CD4-positive, CD25-positive, alpha-beta regulatory T cell (primary cell): ENCODE results near the gene ADCK2. TPM values are rescaled to one million over a fixed set of nuclear protein-coding genes. Genes with fewer than 3 reads are reported as not detected.
"Not testable (repeated sequence)": the region's sequence is repeated elsewhere in the genome, so short reads cannot be mapped to it uniquely, and the experiment has no call there.

ENCODE experiments used
- ATAC-seq, 2 donors: fragments of 150-1000 bp; cut with Tn5 transposase; one replicate each; pipeline ENCODE4 v1.10.0; 2021; ENCODE audit warnings: low read depth in 2 of 2, moderate number of reproducible peaks in 2 of 2, moderate library complexity in 1 of 2
- DNase-seq, 3 donors: peaks; one replicate each; pipeline versions ENCODE4 v3.0.0 to v3.0.0-alpha.2; 2012 to 2022; ENCODE audit warnings: mixed read lengths in 1 of 3
- H3K27ac ChIP-seq: one replicate; pipeline ENCODE4 v1.7.0; 2013; ENCODE audit warnings: mild to moderate bottlenecking, low read length; ENCODE audit not compliant: insufficient read depth, poor library complexity, severe bottlenecking
- H3K27me3 ChIP-seq: one replicate; pipeline ENCODE4 v1.7.0; 2013; ENCODE audit warnings: low read length; ENCODE audit not compliant: control insufficient read depth, insufficient read depth
- H3K36me3 ChIP-seq: one replicate; pipeline ENCODE4 v1.7.0; 2013; ENCODE audit warnings: mild to moderate bottlenecking, low read length, moderate library complexity; ENCODE audit not compliant: control insufficient read depth, insufficient read depth
- H3K4me1 ChIP-seq: 2 replicates; pipeline ENCODE4 v1.7.0; 2013; ENCODE audit warnings: mild to moderate bottlenecking, low read length; ENCODE audit not compliant: insufficient read depth, control insufficient read depth, poor library complexity, severe bottlenecking
- H3K4me3 ChIP-seq: one replicate; pipeline ENCODE4 v1.7.0; 2013; ENCODE audit warnings: low read depth, mild to moderate bottlenecking, low read length, moderate library complexity
- H3K9me3 ChIP-seq, 2 experiments: 1 replicate in 1 of 2; 2 replicates in 1 of 2; pipeline ENCODE4 v1.7.0; 2013; ENCODE audit warnings: low read length in 2 of 2, mild to moderate bottlenecking in 1 of 2, moderate library complexity in 1 of 2; ENCODE audit not compliant: control insufficient read depth in 2 of 2
- H3K27ac Mint-ChIP-seq, 3 donors: one replicate each; pipeline ENCODE4 v1.8.0; 2020 to 2022; ENCODE audit warnings: mild to moderate bottlenecking in 3 of 3, mixed read lengths in 3 of 3, moderate library complexity in 2 of 3
- H3K27me3 Mint-ChIP-seq: one replicate; pipeline ENCODE4 v1.8.0; 2022; ENCODE audit warnings: mild to moderate bottlenecking, mixed read lengths
- H3K36me3 Mint-ChIP-seq: one replicate; pipeline ENCODE4 v1.8.0; 2020; ENCODE audit warnings: mixed read lengths
- H3K4me1 Mint-ChIP-seq, 4 donors: one replicate each; pipeline ENCODE4 v1.8.0; 2020 to 2022; ENCODE audit warnings: mixed read lengths in 4 of 4, mild to moderate bottlenecking in 1 of 4
- H3K4me3 Mint-ChIP-seq, 4 donors: one replicate each; pipeline ENCODE4 v1.8.0; 2020 to 2022; ENCODE audit warnings: mild to moderate bottlenecking in 4 of 4, mixed read lengths in 4 of 4, moderate library complexity in 3 of 4
- H3K9me3 Mint-ChIP-seq, 7 donors: one replicate each; pipeline ENCODE4 v1.8.0; 2020 to 2022; ENCODE audit warnings: mixed read lengths in 7 of 7, mild to moderate bottlenecking in 3 of 7, moderate library complexity in 2 of 7
- polyA plus RNA-seq, 4 donors: library from polyadenylated mRNA; unstranded; fragments of 300-500 nt; fragmentation: Illumina TruSeq; gene quantifications; one replicate each; pipeline ENCODE4 v1.2.3, GENCODE V29; 2021
- total RNA-seq: library from RNA; stranded (reverse); gene quantifications from one replicate; pipeline ENCODE4 v1.2.3, GENCODE V29; 2022

The ADCK2 gene
- 14.3 TPM for total RNA-seq
- 10 to 100 TPM; 29.9 to 35.2 (median 32.1) TPM for polyA plus RNA-seq

GRCh38 chr7:140672382-140673062 is at the start of gene ADCK2:
TSS of gene ADCK2 (plus strand) at chr7:140672945. CDS start at chr7:140673331, 386 bp downstream.
- peak in 2 of 3 donors; percentile 54 to 61 for DNase-seq
- peak; percentile 60 to 69 for ATAC-seq
- Histone ChIP-seq H3K36me3 (no peaks in the 10 kb centered on the region), H3K27ac (peak within 1 kb of the TSS; percentile 74), H3K4me1 (peaks cover 22% of the 10 kb centered on the region), H3K4me3 (peak within 1 kb of the TSS; percentile 69), H3K9me3 (no peaks in the 10 kb centered on the region), H3K27me3 (no peaks in the 10 kb centered on the region)
- Mint-ChIP-seq H3K27ac (peak within 1 kb of the TSS; percentile 76 to 90 (median 86)), H3K27me3 (peaks cover 16% of the 10 kb centered on the region), H3K36me3 (peaks cover 3% of the 10 kb centered on the region), H3K9me3 (no peaks in the 10 kb centered on the region), H3K4me1 (peaks cover 0 to 43% (median 30%) of the 10 kb centered on the region in 4 donors), H3K4me3 (peak within 1 kb of the TSS; percentile 87 to 95 (median 90))

GRCh38 chr7:140623980-140624379 is 48.8 kb upstream of the ADCK2 start:
- no peaks in the 10 kb centered on the region for H3K9me3 Mint-ChIP-seq
- ATAC-seq (no peak), DNase-seq (no peak)
- H3K4me1 ChIP-seq: no peaks in the 10 kb centered on the region
- H3K27me3 Mint-ChIP-seq: peaks cover 5% of the 10 kb centered on the region
- H3K27me3 ChIP-seq: no peaks in the 10 kb centered on the region
- H3K27ac Mint-ChIP-seq: peak overlapping the region in 1 of 3 donors; percentile 69
- H3K4me1 Mint-ChIP-seq: no peaks in the 10 kb centered on the region
- no peak overlapping the region for H3K4me3 ChIP-seq
- H3K4me3 Mint-ChIP-seq: no peak overlapping the region
- no peaks in the 10 kb centered on the region for H3K36me3 ChIP-seq
- no peaks in the 10 kb centered on the region for H3K36me3 Mint-ChIP-seq
- no peaks in the 10 kb centered on the region for H3K9me3 ChIP-seq
- H3K27ac ChIP-seq: no peak overlapping the region

- Histone ChIP-seq H3K27me3 (no peaks in the 10 kb centered on the region), H3K4me3 (no peak overlapping the region), H3K27ac (no peak overlapping the region), H3K4me1 (no peaks in the 10 kb centered on the region), H3K9me3 (no peaks in the 10 kb centered on the region), H3K36me3 (no peaks in the 10 kb centered on the region)
- DNase-seq: no peak
- peak overlapping the region in 1 of 3 donors; percentile 69 for H3K27ac Mint-ChIP-seq
- no peaks in the 10 kb centered on the region for H3K36me3 Mint-ChIP-seq
- H3K27me3 Mint-ChIP-seq: peaks cover 11% of the 10 kb centered on the region
- no peak for ATAC-seq
- no peaks in the 10 kb centered on the region for H3K4me1 Mint-ChIP-seq
- no peaks in the 10 kb centered on the region for H3K9me3 Mint-ChIP-seq
- no peak overlapping the region for H3K4me3 Mint-ChIP-seq
Measured at GRCh38 chr7:140624392-140625191, 48.2 kb upstream of the ADCK2 start.

- not testable (repeated sequence) for H3K36me3 ChIP-seq, H3K9me3 ChIP-seq, H3K36me3 Mint-ChIP-seq, H3K4me3 ChIP-seq, H3K27ac ChIP-seq, H3K27me3 ChIP-seq, H3K4me1 Mint-ChIP-seq, H3K9me3 Mint-ChIP-seq, H3K4me3 Mint-ChIP-seq, H3K4me1 ChIP-seq, DNase-seq, H3K27ac Mint-ChIP-seq, ATAC-seq
- peaks cover 11% of the 10 kb centered on the region for H3K27me3 Mint-ChIP-seq
Measured at GRCh38 chr7:140625192-140625558, 47.6 kb upstream of the ADCK2 start.

- peak overlapping the region in 1 of 3 donors; percentile 61 for H3K27ac Mint-ChIP-seq
Measured at GRCh38 chr7:140625908-140626868, 46.6 kb upstream of the ADCK2 start.

GRCh38 chr7:140631021-140631420 is 41.7 kb upstream of the ADCK2 start:
- H3K36me3 Mint-ChIP-seq: no peaks in the 10 kb centered on the region
- no peaks in the 10 kb centered on the region for H3K9me3 ChIP-seq
- no peaks in the 10 kb centered on the region for H3K36me3 ChIP-seq
- ATAC-seq (no peak), DNase-seq (no peak)
- H3K27ac Mint-ChIP-seq: no peak overlapping the region
- no peaks in the 10 kb centered on the region for H3K9me3 Mint-ChIP-seq
- no peak overlapping the region for H3K27ac ChIP-seq
- H3K4me1 Mint-ChIP-seq: no peaks in the 10 kb centered on the region
- peaks cover 2% of the 10 kb centered on the region for H3K27me3 ChIP-seq
- H3K4me3 ChIP-seq: no peak overlapping the region
- H3K4me1 ChIP-seq: no peaks in the 10 kb centered on the region
- H3K27me3 Mint-ChIP-seq: peaks cover 23% of the 10 kb centered on the region
- H3K4me3 Mint-ChIP-seq: no peak overlapping the region

More at GRCh38 chr7:140625908-140626868, 46.6 kb upstream of the ADCK2 start:
- Histone ChIP-seq H3K4me1 (no peaks in the 10 kb centered on the region), H3K9me3 (no peaks in the 10 kb centered on the region), H3K36me3 (no peaks in the 10 kb centered on the region), H3K27me3 (no peaks in the 10 kb centered on the region), H3K4me3 (no peak overlapping the region), H3K27ac (no peak overlapping the region)
- Mint-ChIP-seq H3K9me3 (no peaks in the 10 kb centered on the region), H3K4me3 (no peak overlapping the region), H3K4me1 (no peaks in the 10 kb centered on the region), H3K27me3 (peaks cover 12% of the 10 kb centered on the region), H3K36me3 (no peaks in the 10 kb centered on the region)
- ATAC-seq (no peak), DNase-seq (no peak)

GRCh38 chr7:140631602-140632001 is 41.1 kb upstream of the ADCK2 start:
- no peak overlapping the region for H3K27ac ChIP-seq
- H3K9me3 ChIP-seq: no peaks in the 10 kb centered on the region
- Mint-ChIP-seq H3K4me1 (no peaks in the 10 kb centered on the region), H3K9me3 (no peaks in the 10 kb centered on the region), H3K27ac (no peak overlapping the region), H3K4me3 (no peak overlapping the region), H3K27me3 (peaks cover 25% of the 10 kb centered on the region), H3K36me3 (no peaks in the 10 kb centered on the region)
- H3K36me3 ChIP-seq: no peaks in the 10 kb centered on the region
- ATAC-seq (no peak), DNase-seq (no peak)
- no peak overlapping the region for H3K4me3 ChIP-seq
- H3K4me1 ChIP-seq: no peaks in the 10 kb centered on the region
- peaks cover 2% of the 10 kb centered on the region for H3K27me3 ChIP-seq
